Activated naive CD8-positive, alpha-beta T cell treated with anti-CD3 and anti-CD28 coated beads, Interleukin-2, amount 50 U/mL, for 24 hours (primary cell): ENCODE results near the gene USP47.
"Not testable (repeated sequence)": the region's sequence is repeated elsewhere in the genome, so short reads cannot be mapped to it uniquely, and the experiment has no call there.

Experiments used
- ATAC-seq: fragments of 150-1000 bp; cut with Tn5 transposase; one replicate; pipeline ENCODE4 v1.10.0; 2021
- DNase-seq: peaks from one replicate; pipeline ENCODE4 v3.0.0; 2021
- H3K27ac Mint-ChIP-seq: one replicate; pipeline ENCODE4 v1.8.0; 2021; ENCODE audit warnings: mild to moderate bottlenecking, mixed read lengths
- H3K27me3 Mint-ChIP-seq: one replicate; pipeline ENCODE4 v1.8.0; 2021; ENCODE audit warnings: mixed read lengths
- H3K36me3 Mint-ChIP-seq: one replicate; pipeline ENCODE4 v1.8.0; 2021; ENCODE audit warnings: low read depth, mixed read lengths
- H3K4me1 Mint-ChIP-seq: one replicate; pipeline ENCODE4 v1.8.0; 2021; ENCODE audit warnings: mixed read lengths
- H3K4me3 Mint-ChIP-seq: one replicate; pipeline ENCODE4 v1.8.0; 2021; ENCODE audit warnings: mild to moderate bottlenecking, moderate library complexity, mixed read lengths
- H3K9me3 Mint-ChIP-seq: one replicate; pipeline ENCODE4 v1.8.0; 2021; ENCODE audit warnings: mixed read lengths

The USP47 gene

DNA sequence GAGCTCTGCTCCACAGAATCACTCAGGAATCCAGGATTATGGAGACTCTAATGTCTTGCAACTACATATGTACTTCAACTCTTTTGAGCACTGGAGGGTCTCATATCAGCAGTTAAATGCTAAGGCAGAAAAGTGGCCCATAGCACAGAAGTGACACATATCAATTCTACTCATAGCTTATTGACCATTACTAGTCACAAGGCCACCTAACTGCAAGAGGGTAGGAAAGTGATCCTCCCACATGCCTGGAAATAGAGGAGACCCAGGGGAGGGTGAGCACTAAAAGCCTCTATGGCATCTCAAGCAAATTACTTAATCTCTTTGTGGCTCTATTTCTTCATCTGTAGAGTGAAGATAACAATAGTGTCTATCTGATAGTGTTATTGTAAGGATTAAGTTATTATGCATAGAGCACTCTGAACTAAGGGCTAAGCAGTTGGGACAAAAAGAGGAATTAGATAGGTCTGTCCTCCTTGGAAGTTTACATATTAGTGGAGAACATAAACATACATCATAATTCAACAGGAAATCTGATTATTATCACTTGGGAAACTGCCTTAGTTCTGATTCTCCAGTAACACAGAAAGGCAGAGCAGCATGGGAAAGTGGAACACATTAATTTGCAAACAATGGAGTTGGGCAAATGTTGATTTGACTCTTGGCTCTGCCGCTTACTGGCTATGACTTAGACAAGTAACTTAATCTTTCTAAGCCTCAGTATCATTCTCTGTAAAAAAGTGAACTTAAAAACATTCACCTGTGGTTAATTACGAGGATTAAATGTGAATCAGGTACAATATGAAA is 25.1 kb upstream of the USP47 start:
- Mint-ChIP-seq H3K36me3 (no peaks in the 10 kb centered on the region), H3K27ac (no peak overlapping the region), H3K4me3 (no peak overlapping the region), H3K4me1 (no peaks in the 10 kb centered on the region), H3K9me3 (no peaks in the 10 kb centered on the region), H3K27me3 (peaks cover 2% of the 10 kb centered on the region)
- ATAC-seq (no peak), DNase-seq (no peak)

DNA sequence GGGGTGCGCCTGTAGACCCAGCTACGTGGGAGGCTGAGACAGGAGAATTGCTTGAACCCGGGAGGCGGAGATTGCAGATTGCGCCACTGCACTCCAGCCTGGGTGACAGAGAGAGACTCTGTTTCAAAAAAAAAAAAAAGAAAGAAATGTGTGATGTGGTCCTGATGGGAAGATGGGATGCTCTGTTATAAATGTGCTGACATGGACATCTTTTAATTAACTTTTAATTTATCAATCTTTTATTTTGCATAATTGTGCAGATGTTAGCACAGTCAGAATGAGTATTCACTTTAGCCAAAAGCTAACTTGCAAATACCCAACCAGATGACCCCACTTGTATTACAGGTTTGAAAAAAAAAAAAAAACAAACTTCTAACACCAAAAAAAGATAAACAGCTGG is 23.8 kb upstream of the USP47 start:
- Mint-ChIP-seq H3K27ac (no peak overlapping the region), H3K9me3 (no peaks in the 10 kb centered on the region), H3K4me3 (no peak overlapping the region), H3K27me3 (peaks cover 2% of the 10 kb centered on the region), H3K4me1 (no peaks in the 10 kb centered on the region), H3K36me3 (no peaks in the 10 kb centered on the region)
- DNase-seq (no peak), ATAC-seq (no peak)

DNA sequence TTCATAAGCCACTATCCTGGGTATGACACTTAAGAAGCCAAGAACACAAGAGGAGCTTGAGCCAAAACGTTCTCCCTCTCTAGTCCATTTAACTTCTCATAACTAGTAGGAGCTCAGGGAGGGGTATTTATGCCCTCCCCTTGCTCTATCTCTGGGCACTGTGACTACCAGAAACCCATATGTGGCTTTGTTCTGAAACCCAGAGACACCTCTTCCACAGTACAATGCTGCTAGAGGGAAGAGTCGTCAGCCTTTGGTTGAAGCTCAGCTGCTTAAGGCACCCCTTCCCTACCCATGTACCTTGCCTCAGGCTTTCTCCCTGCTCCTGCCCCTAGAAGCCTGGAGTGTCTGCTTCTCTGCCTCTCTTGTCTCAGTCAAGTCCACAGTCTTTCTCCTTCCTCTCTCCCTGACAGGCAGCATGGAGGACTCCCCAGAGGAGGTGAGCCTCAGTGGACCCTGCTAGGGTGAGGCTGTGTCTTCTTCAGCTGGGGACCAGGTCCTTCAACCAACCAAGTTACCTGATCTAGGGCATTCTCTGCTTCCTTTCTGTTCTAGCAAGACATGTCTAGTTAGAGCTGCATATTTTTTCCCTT is 23.1 kb upstream of the USP47 start:
- DNase-seq (no peak), ATAC-seq (peak; percentile 10)
- Mint-ChIP-seq H3K4me1 (no peaks in the 10 kb centered on the region), H3K27ac (no peak overlapping the region), H3K27me3 (peaks cover 2% of the 10 kb centered on the region), H3K9me3 (peaks cover 2% of the 10 kb centered on the region), H3K4me3 (no peak overlapping the region), H3K36me3 (no peaks in the 10 kb centered on the region)

DNA sequence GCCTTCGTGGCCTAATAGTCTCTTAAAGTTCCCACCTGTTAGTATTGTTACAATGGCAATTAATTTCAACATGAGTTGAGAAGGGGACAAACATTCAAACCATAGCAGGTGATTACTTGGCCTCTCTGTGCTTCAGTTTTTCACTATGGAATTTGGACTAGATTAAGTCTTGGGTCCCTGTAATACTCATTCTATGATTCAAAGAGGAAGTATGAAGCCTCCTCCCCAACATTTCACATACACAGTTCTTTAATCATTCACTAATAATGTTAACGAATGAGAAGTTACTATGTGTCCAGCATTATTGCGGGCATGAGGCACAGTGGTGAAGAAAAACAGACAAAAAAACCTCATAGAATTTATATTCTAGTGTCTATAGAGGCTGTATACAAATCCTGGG is 19.9 kb upstream of the USP47 start:
- H3K27ac Mint-ChIP-seq = no peak overlapping the region
- H3K9me3 Mint-ChIP-seq = peaks cover 7% of the 10 kb centered on the region
- H3K36me3 Mint-ChIP-seq = no peaks in the 10 kb centered on the region
- no peaks in the 10 kb centered on the region for H3K4me1 Mint-ChIP-seq
- ATAC-seq (no peak), DNase-seq (no peak)
- peaks cover 2% of the 10 kb centered on the region for H3K27me3 Mint-ChIP-seq
- no peak overlapping the region for H3K4me3 Mint-ChIP-seq

DNA sequence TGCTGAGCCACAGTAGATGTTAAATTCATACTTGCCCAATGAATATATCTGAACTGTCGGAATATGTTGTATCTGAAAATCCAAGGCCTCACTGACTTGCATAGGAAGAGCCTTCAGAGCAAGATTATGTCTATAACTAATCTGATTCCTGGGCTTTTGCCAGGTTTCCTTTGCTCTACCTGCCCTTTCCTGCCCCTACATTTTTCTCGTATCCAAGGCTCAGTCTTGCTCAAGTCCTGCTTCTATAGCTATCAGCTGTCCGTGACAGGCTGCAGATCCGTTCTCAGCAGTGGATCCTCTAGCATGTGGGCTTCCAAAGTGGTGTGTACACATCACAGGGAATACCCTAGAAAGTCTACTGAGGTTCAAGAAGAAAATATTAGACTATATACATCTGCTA is 18.8 kb upstream of the USP47 start:
- Mint-ChIP-seq H3K4me3 (no peak overlapping the region), H3K4me1 (no peaks in the 10 kb centered on the region), H3K9me3 (peaks cover 7% of the 10 kb centered on the region), H3K27ac (no peak overlapping the region), H3K36me3 (no peaks in the 10 kb centered on the region), H3K27me3 (no peaks in the 10 kb centered on the region)
- DNase-seq = no peak
- ATAC-seq = no peak

- ATAC-seq (no peak), DNase-seq (no peak)
- Mint-ChIP-seq H3K27me3 (no peaks in the 10 kb centered on the region), H3K4me3 (no peak overlapping the region), H3K27ac (no peak overlapping the region), H3K36me3 (no peaks in the 10 kb centered on the region), H3K4me1 (no peaks in the 10 kb centered on the region), H3K9me3 (peaks cover 12% of the 10 kb centered on the region)
Observed at GRCh38 chr11:11826260-11826659, 15.5 kb upstream of the USP47 start.

DNA sequence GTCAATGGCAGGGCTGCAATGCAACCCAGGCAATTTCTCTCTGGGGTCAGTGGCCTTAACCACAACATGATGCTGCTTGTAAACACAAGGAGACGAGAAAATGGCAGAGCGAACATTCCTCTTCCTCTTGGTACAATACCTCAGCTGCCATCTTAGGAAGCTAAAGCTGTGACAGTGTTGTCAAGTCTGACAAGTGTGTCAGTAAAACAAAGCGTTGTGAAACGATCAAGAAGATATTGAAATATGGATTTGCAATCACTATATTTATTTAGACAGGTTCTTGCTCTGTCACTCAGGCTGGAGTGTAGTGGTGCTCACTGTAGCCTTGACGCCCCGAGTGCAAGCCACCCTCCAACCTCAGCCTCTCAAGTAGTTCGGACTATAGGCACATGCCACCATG is 14.5 kb upstream of the USP47 start:
- DNase-seq (no peak), ATAC-seq (no peak)
- H3K27me3 Mint-ChIP-seq = no peaks in the 10 kb centered on the region
- peaks cover 16% of the 10 kb centered on the region for H3K9me3 Mint-ChIP-seq
- H3K36me3 Mint-ChIP-seq = no peaks in the 10 kb centered on the region
- H3K4me1 Mint-ChIP-seq = no peaks in the 10 kb centered on the region
- H3K4me3 Mint-ChIP-seq = no peak overlapping the region
- no peak overlapping the region for H3K27ac Mint-ChIP-seq

DNA sequence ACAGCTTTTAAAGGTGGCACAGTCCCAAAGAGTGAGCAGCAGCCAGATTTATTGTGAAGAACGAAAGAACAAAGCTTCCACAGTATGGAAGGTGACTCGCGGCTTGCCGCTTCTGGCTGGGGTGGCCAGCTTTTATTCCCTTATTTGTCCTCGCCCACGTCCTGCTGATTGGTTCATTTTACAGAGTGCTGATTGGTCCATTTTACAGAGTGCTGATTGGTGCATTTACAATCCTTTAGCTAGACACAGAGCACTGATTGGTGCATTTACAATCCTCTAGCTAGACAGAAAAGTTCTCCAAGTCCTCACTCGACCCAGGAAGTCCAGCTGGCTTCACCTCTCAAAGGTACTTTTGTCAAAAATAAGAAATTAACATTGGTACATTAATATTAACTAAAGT is 10.4 kb upstream of the USP47 start:
- H3K27ac Mint-ChIP-seq, H3K4me1 Mint-ChIP-seq, H3K9me3 Mint-ChIP-seq, ATAC-seq, H3K4me3 Mint-ChIP-seq, DNase-seq, H3K27me3 Mint-ChIP-seq, H3K36me3 Mint-ChIP-seq: not testable (repeated sequence)

GRCh38 chr11:11836676-11837231 is 5.0 kb upstream of the USP47 start:
- Mint-ChIP-seq H3K36me3 (no peaks in the 10 kb centered on the region), H3K9me3 (no peaks in the 10 kb centered on the region), H3K4me1 (peaks cover 9% of the 10 kb centered on the region), H3K27ac (no peak overlapping the region), H3K4me3 (no peak overlapping the region), H3K27me3 (peaks cover 15% of the 10 kb centered on the region)
- ATAC-seq = no peak
- DNase-seq = no peak

- Mint-ChIP-seq H3K27ac (peak overlapping the region; percentile 15), H3K4me3 (no peak overlapping the region), H3K4me1 (peaks cover 6% of the 10 kb centered on the region), H3K9me3 (no peaks in the 10 kb centered on the region), H3K36me3 (no peaks in the 10 kb centered on the region), H3K27me3 (peaks cover 15% of the 10 kb centered on the region)
- ATAC-seq (no peak), DNase-seq (no peak)
Observed at GRCh38 chr11:11839718-11840117, 2.1 kb upstream of the USP47 start.

DNA sequence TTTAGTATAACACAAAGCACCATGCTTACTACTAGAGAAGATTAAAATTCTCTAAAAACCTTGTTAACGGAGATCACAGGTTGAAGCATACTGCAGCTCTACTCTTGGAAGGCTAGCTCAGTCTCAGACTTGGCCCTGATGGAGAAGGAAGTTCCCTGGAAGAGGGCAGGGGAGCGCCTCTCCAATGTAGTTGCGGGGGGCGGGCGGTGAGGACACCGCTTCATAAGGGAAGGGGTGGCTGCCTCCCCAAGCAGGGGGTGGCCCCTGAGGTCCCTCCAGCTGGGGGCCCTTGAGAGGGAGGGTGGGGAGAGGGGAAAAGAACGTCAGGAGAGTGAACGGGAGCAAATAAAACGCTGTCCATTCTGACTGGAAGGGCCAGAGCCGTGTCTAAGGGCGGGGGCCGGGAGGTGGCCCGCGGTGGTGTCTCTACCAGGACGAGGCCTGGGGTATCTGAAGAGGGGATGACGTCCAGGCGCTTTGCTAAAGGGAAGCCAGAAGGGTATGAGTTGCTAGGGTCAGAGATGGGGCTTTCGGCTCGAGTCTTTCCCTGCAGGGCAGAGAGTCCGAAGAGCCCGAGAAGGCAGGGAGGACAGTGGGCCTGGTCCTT is 553 bp upstream of the USP47 start:
- ATAC-seq = peak; percentile 4
- Mint-ChIP-seq H3K4me3 (no peak overlapping the region), H3K27ac (no peak overlapping the region), H3K27me3 (peaks cover 15% of the 10 kb centered on the region), H3K4me1 (peaks cover 6% of the 10 kb centered on the region), H3K9me3 (no peaks in the 10 kb centered on the region), H3K36me3 (no peaks in the 10 kb centered on the region)
- DNase-seq = no peak

DNA sequence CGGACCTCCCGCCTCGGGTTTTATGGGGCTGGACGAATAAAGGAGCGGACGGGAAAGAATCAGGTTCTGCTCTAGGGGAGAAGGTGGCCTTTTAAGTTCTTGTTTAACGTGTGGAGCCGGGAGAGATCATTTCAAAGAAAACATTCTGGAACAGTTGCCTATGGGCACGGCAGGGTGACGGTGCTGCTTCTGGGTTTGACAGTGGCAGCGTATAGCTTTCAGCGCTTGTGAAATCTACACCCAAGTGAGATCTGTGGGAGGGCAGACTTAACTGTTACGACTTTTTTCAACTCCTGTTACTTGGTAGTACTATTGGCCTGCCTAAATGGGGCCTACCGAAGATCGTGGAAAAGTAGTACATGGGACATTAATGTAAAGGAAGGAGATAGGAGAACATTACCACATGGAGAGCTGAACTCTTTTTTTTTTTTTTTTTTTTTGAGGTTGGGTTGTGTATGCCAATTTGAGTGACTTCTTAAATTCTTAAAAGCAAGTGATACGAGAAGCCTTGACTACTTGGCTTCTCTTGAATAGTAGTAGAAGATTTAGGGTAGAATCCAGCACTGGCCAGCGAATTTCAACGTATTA is 743 bp downstream of the USP47 start:
- Mint-ChIP-seq H3K27ac (no peak overlapping the region), H3K36me3 (peaks cover 2% of the 10 kb centered on the region), H3K4me1 (peaks cover 6% of the 10 kb centered on the region), H3K27me3 (peaks cover 7% of the 10 kb centered on the region), H3K9me3 (no peaks in the 10 kb centered on the region), H3K4me3 (no peak overlapping the region)
- DNase-seq (peak; percentile 58), ATAC-seq (peak; percentile 74)

DNA sequence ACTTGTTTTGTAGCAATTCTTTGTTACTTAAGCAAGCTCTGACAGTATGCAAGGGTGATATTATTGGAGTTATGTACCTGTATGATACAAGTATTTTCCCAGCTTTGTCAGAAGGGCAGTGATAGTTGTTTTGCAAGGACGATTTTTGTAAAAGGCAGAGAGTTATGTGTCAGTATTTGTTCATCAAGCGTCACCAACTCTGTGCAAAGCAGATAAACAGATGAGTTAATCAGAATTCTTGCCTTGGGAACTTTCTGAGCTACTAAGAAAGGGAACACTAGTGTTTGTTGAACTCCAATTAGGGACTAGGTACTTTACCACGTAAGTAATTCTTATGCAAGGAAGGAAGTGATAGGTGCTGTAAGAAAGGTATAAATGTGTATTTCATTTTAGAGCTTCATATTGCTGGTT is 1.4 kb downstream of the USP47 start:
- ATAC-seq (no peak), DNase-seq (no peak)
- peaks cover 7% of the 10 kb centered on the region for H3K27me3 Mint-ChIP-seq
- peaks cover 2% of the 10 kb centered on the region for H3K36me3 Mint-ChIP-seq
- no peak overlapping the region for H3K4me3 Mint-ChIP-seq
- peaks cover 8% of the 10 kb centered on the region for H3K4me1 Mint-ChIP-seq
- H3K27ac Mint-ChIP-seq = no peak overlapping the region
- no peaks in the 10 kb centered on the region for H3K9me3 Mint-ChIP-seq

GRCh38 chr11:11843642-11844041 is 1.9 kb downstream of the USP47 start:
- no peaks in the 10 kb centered on the region for H3K9me3 Mint-ChIP-seq
- ATAC-seq = no peak
- H3K27me3 Mint-ChIP-seq = peaks cover 5% of the 10 kb centered on the region
- no peak overlapping the region for H3K27ac Mint-ChIP-seq
- no peak overlapping the region for H3K4me3 Mint-ChIP-seq
- peaks cover 2% of the 10 kb centered on the region for H3K36me3 Mint-ChIP-seq
- DNase-seq = no peak
- peaks cover 11% of the 10 kb centered on the region for H3K4me1 Mint-ChIP-seq

GRCh38 chr11:11844272-11844671 is 2.5 kb downstream of the USP47 start:
- ATAC-seq (no peak), DNase-seq (no peak)
- H3K27me3 Mint-ChIP-seq = no peaks in the 10 kb centered on the region
- no peak overlapping the region for H3K27ac Mint-ChIP-seq
- H3K36me3 Mint-ChIP-seq = peaks cover 4% of the 10 kb centered on the region
- H3K4me1 Mint-ChIP-seq = peaks cover 17% of the 10 kb centered on the region
- H3K4me3 Mint-ChIP-seq = no peak overlapping the region
- H3K9me3 Mint-ChIP-seq = no peaks in the 10 kb centered on the region
